ENCODE data around the gene LSAMP. TPM values are rescaled to one million over a fixed set of nuclear protein-coding genes. Genes with fewer than 3 reads are reported as not detected.
"Not testable (repeated sequence)": the region's sequence is repeated elsewhere in the genome, so short reads cannot be mapped to it uniquely, and the experiment has no call there.

The LSAMP gene
- total RNA-seq, 1 donor from 2014 or later = 0.11 TPM

- Histone ChIP-seq H3K27ac (no peak overlapping the region), H3K36me3 (no peaks in the 10 kb centered on the region), H3K9me3 (no peaks in the 10 kb centered on the region), H3K27me3 (no peaks in the 10 kb centered on the region), H3K4me3 (no peak overlapping the region), H3K4me1 (peaks cover 3% of the 10 kb centered on the region in 2 donors)
- no peak for DNase-seq (ENCODE audit: low spot score in 2 of 2)
- intact Hi-C loops (cut with DNase I) = loop anchor here (10.0 kb wide), 1 partner anchor 693 kb away; no protein-coding TSS in a partner anchor
- no peak for TF ChIP-seq CTCF (IDR thresholded peaks at IDR 0.05)
These were observed 657.5 kb downstream of the LSAMP start for GRCh38 chr3:115787818-115788217.

- Histone ChIP-seq H3K36me3 (no peaks in the 10 kb centered on the region), H3K9me3 (no peaks in the 10 kb centered on the region), H3K27ac (no peak overlapping the region), H3K4me1 (peaks cover 3% of the 10 kb centered on the region in 2 donors), H3K4me3 (peak overlapping the region in 1 of 2 donors; percentile 95), H3K27me3 (no peaks in the 10 kb centered on the region)
- no peak for TF ChIP-seq CTCF (IDR thresholded peaks at IDR 0.05)
- DNase-seq (ENCODE audit: low spot score in 2 of 2) = no peak
- intact Hi-C loops (cut with DNase I) = loop anchor here (2.0 to 10.0 kb wide), 4 partner anchors 29 to 691 kb away; no protein-coding TSS in a partner anchor
These were observed 659.5 kb downstream of the LSAMP start for GRCh38 chr3:115785782-115786181.

GRCh38 chr3:115784739-115785536 lies 660.3 kb downstream of the LSAMP start:
- H3K4me1 ChIP-seq = peaks cover 3% of the 10 kb centered on the region in 2 donors
- DNase-seq (ENCODE audit: low spot score in 2 of 2) = no peak
- peak overlapping the region; percentile 84 to 95 for H3K4me3 ChIP-seq
- intact Hi-C loops (cut with DNase I) = loop anchor here (1.0 to 10.0 kb wide), 7 partner anchors 30 to 690 kb away; partner anchors contain the start of gene ZBTB20
- H3K27ac ChIP-seq = peak overlapping the region; percentile 86 to 95
- no peaks in the 10 kb centered on the region for H3K9me3 ChIP-seq
- H3K27me3 ChIP-seq = no peaks in the 10 kb centered on the region
- H3K36me3 ChIP-seq = no peaks in the 10 kb centered on the region
- TF ChIP-seq CTCF (IDR thresholded peaks at IDR 0.05) = no peak

GRCh38 chr3:115783938-115784738 lies 661.1 kb downstream of the LSAMP start:
- peak overlapping the region; percentile 86 to 95 for H3K27ac ChIP-seq
- no peaks in the 10 kb centered on the region for H3K36me3 ChIP-seq
- peak overlapping the region; percentile 84 to 95 for H3K4me3 ChIP-seq
- intact Hi-C loops (cut with DNase I) = loop anchor here (1.0 to 10.0 kb wide), 7 partner anchors 31 to 689 kb away; partner anchors contain the start of gene ZBTB20
- H3K4me1 ChIP-seq = peaks cover 3% of the 10 kb centered on the region in 2 donors
- no peaks in the 10 kb centered on the region for H3K27me3 ChIP-seq
- peak; percentile 91 to 99 (median 97) for TF ChIP-seq CTCF (IDR thresholded peaks at IDR 0.05)
- DNase-seq (ENCODE audit: low spot score in 2 of 2) = peak; percentile 73 to 92
- H3K9me3 ChIP-seq = no peaks in the 10 kb centered on the region

GRCh38 chr3:115783426-115783825 lies 661.9 kb downstream of the LSAMP start:
- intact Hi-C loops (cut with DNase I) = loop anchor here (10.0 kb wide), 1 partner anchor 689 kb away; no protein-coding TSS in a partner anchor
- not testable (repeated sequence) for DNase-seq (ENCODE audit: low spot score in 2 of 2); H3K9me3 ChIP-seq; H3K36me3 ChIP-seq; H3K4me1 ChIP-seq; H3K27me3 ChIP-seq
- H3K27ac ChIP-seq = peak overlapping the region in 1 of 2 donors; percentile 86
- H3K4me3 ChIP-seq = peak overlapping the region; percentile 84 to 95

Measured in ascending aorta (tissue), 2 donors.